ENCODE data around the gene DECR2.

GRCh38 chr16:392450-393030 lies 9.1 kb upstream of the DECR2 start:
- TF ChIP-seq CTCF (IDR thresholded peaks at IDR 0.05), result no peak
- no peak for TF ChIP-seq POLR2A (IDR thresholded peaks at IDR 0.05)
